Measurements from ENCODE around the gene GPC6.
"Not testable (repeated sequence)": the region's sequence is repeated elsewhere in the genome, so short reads cannot be mapped to it uniquely, and the experiment has no call there.

Gene GPC6

DNA sequence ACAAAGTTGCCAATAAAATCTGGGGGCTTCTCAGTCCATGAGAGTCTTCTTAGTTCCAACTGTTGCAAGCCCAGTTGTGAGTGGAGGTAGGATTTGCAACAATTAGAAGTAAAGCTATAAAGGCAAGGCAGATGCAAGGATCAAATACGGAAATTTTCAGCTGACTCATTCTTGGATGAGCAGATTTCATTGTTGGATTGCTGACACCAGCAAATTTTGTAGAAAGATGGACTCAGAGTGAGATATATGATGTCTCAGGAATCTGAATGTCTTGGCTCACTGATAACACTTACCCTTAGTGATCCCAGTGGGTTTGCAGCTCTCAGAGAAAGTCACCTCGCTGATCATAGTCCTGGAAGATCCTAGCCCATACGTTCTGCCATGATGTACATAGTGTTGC is 209.0 kb downstream of the GPC6 start:
- no peak overlapping the region for H3K4me3 ChIP-seq (ENCODE audit: low read depth, low read length)
- TF ChIP-seq, protein P1, sequence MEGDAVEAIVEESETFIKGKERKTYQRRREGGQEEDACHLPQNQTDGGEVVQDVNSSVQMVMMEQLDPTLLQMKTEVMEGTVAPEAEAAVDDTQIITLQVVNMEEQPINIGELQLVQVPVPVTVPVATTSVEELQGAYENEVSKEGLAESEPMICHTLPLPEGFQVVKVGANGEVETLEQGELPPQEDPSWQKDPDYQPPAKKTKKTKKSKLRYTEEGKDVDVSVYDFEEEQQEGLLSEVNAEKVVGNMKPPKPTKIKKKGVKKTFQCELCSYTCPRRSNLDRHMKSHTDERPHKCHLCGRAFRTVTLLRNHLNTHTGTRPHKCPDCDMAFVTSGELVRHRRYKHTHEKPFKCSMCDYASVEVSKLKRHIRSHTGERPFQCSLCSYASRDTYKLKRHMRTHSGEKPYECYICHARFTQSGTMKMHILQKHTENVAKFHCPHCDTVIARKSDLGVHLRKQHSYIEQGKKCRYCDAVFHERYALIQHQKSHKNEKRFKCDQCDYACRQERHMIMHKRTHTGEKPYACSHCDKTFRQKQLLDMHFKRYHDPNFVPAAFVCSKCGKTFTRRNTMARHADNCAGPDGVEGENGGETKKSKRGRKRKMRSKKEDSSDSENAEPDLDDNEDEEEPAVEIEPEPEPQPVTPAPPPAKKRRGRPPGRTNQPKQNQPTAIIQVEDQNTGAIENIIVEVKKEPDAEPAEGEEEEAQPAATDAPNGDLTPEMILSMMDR (conservative IDR thresholded peaks at IDR 0.05; ENCODE audit: low read depth, low read length) = no peak
- DNase-seq (ENCODE audit: low read depth) = no peak

- no peak overlapping the region for H3K4me3 ChIP-seq (ENCODE audit: low read depth, low read length)
- DNase-seq (ENCODE audit: low read depth) = no peak
- TF ChIP-seq, protein P1 (conservative IDR thresholded peaks at IDR 0.05; ENCODE audit: low read depth, low read length) = no peak
Observed at GRCh38 chr13:93437081-93437480, 210.5 kb downstream of the GPC6 start.

GRCh38 chr13:93446238-93446637 is 219.6 kb downstream of the GPC6 start:
- H3K4me3 ChIP-seq (ENCODE audit: low read depth, low read length) = no peak overlapping the region
- peak; percentile 6 for DNase-seq (ENCODE audit: low read depth)
- TF ChIP-seq, protein P1 (conservative IDR thresholded peaks at IDR 0.05; ENCODE audit: low read depth, low read length) = no peak

DNA sequence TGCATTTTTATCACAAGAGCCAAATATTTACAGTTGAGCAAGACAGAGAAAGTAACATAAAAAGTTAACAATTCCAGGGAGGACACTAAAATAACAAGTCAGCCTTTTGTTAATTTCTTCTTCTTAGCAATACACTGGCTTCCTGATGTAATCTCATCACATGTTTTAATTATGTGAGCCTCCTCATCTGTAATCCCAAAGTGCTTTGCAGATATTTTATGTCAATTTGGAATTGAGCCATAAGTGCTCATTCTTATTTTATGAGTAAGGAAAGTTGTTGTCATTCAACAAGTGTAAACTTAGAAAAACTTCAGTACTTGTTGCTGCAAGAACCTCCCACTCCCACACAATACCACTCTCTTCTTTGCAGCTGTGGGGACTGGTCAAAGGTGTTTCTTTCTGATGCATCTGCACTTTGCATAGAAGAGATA is 223.6 kb downstream of the GPC6 start:
- TF ChIP-seq, protein P1 (conservative IDR thresholded peaks at IDR 0.05; ENCODE audit: low read depth, low read length) = no peak
- peak; percentile 82 for DNase-seq (ENCODE audit: low read depth)
- H3K4me3 ChIP-seq (ENCODE audit: low read depth, low read length) = no peak overlapping the region

DNA sequence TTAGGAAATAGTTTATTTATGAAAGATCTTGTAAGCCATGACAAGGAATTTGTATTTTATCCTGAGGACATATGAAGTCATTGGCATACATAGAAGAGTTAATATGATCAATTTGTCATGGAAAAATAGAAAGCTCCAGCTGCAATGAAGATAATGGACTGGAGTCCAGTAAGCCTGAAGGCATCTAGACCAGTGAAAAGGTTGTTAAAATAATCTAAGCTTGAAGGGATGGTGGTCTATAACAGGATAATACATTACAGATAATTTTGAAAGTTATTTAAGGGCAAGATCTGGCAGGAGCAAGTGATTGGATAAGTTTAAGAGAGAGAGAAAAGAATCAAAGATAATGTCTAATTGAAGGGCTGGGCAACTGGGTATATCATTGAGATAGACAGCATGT is 224.2 kb downstream of the GPC6 start:
- no peak overlapping the region for H3K4me3 ChIP-seq (ENCODE audit: low read depth, low read length)
- no peak for DNase-seq (ENCODE audit: low read depth)
- TF ChIP-seq, protein P1 (conservative IDR thresholded peaks at IDR 0.05; ENCODE audit: low read depth, low read length) = no peak

- H3K4me3 ChIP-seq (ENCODE audit: low read depth, low read length); DNase-seq (ENCODE audit: low read depth): not testable (repeated sequence)
Observed at GRCh38 chr13:93454676-93455235, 228.1 kb downstream of the GPC6 start.

DNA sequence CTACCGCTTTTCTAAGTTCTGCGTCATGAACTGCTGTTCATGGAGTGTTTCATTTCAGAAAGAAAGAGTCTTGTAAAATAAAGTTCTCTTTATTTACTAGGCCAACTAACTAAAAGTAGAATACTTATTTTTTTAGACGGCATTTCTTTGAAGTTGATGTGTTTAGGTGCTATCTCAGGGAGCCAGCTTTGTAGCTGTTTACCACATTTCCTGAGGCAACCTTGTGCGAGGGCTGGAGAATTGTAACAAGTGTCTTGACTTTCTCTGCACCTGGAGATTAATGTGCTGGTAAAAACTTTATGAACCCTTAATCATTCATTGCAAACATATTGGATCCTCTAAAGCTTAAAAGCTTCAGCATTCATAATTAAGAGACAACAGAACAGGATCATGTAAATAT is 229.3 kb downstream of the GPC6 start:
- H3K4me3 ChIP-seq (ENCODE audit: low read depth, low read length) = no peak overlapping the region
- TF ChIP-seq, protein P1 (conservative IDR thresholded peaks at IDR 0.05; ENCODE audit: low read depth, low read length) = no peak
- no peak for DNase-seq (ENCODE audit: low read depth)

All from choroid plexus epithelial cell (primary cell).